ENCODE results near the gene ADCY3.

ADCY3 gene

DNA sequence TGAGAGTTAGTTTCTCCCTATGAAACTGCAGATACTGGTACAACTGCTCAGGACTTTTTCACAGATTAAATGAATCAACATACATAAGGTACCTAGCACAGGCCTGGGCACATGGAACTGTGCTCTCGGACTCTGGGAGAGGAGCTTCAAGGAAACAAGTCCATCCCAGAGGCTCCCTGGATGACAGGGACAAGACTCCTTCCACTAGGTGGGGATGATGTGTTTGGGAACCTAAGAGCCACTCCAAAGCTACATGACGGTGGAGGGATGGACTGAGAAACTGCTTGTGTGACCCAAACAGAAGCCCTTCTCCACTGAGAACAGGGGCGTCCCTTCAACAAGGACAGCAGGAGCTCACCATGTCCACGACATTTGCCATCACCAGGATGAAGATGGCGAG lies 89.7 kb downstream of the ADCY3 start:
- DNase-seq (ENCODE audit: low spot score) = no peak

DNA sequence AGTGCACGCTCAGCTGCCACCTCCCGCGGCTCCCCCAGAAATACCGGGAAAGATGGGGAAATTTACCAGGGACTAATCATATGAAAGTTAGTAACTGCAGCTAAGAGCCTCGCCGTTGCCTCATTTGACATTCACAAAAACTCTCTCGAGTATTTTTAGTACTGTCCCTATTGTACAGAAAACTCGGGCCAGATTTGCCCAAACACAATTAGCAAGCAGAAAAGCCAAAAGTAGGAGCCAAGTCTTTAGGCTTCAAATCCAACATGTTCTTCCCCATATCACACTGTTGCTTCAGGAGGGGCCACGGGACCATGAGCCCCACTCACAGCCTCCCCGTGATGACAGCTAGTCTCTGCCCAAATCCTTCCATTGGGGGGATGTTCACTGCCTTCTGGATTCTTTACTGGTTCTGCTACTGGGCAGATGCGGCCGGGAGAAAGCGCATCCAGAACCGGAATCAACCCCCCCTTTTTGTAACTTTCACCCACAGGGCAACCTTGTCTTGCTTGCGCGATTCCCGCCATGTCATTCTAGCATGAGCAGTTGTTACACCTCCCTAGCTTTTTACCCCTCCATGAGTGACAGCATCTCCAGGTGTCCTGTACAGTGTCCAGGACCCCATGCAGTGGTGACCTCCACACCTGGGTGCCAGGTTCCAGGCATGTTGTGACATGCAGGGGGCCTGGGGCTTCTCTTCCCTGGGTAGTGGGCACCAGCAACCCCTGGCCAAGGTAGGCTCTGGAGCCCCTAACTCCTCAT lies 91.6 kb downstream of the ADCY3 start:
- DNase-seq (ENCODE audit: low spot score) = no peak

DNA sequence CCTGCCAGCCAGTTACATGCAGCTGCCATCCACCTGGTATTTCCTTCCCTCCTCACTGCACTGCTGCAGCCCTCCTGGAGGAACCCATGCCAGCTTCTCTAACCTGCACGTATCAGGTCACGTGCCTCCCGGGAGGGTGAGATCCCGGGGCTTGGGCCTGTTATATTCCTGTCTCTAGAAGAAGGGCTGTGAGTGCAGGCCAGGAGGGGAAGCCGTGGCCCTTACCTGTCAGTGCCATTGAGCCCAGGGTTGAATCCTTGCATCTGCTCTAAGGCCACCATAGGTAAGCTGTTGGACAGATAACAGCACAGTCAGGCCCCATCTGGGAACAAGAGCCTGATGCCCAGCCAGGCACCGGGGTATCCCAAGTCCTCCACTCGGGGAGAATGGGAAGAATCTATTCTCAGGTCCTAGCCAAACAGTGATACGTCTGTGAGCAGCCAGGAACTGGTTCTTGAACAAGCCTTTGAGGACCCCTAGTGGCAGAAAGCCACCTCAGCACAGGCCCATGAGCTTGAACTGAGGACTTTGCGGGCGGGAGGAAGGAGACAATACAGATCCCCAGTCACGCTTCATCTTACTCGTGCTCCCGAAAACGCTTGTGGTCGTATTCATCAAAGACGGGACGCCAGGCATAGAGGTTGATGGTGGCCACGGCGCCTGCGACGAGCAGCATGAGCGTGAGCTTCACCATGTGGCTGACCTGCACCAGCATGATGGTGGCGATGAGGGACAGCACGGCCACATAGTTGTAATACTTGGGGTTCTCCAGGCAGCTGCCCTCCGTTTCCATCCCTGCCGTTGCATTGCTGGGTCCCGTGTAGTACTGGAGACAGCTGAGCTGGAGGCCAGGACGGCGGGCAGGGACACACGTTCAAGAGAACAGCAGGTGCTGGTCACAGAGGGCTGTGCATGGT lies 92.5 kb downstream of the ADCY3 start:
- peak; percentile 88 for DNase-seq (ENCODE audit: low spot score)

DNA sequence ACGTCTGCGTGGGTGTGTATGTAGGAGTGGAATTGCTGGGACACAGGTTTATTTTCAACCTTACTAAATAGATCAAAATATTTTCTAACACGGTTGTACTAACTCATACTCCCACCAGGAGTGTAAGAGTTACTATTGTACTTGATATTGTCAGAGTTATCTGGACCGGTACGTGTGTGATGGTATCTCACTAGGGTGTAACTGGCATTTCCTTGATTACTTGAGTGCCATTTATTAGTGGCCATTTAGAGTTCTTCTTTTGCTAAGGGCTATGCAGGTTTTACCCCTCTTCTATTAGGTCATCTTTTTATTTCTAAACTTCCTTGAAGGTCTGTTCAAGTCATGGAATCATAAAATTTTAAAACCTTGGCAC lies 93.3 kb downstream of the ADCY3 start:
- DNase-seq (ENCODE audit: low spot score) = no peak

DNA sequence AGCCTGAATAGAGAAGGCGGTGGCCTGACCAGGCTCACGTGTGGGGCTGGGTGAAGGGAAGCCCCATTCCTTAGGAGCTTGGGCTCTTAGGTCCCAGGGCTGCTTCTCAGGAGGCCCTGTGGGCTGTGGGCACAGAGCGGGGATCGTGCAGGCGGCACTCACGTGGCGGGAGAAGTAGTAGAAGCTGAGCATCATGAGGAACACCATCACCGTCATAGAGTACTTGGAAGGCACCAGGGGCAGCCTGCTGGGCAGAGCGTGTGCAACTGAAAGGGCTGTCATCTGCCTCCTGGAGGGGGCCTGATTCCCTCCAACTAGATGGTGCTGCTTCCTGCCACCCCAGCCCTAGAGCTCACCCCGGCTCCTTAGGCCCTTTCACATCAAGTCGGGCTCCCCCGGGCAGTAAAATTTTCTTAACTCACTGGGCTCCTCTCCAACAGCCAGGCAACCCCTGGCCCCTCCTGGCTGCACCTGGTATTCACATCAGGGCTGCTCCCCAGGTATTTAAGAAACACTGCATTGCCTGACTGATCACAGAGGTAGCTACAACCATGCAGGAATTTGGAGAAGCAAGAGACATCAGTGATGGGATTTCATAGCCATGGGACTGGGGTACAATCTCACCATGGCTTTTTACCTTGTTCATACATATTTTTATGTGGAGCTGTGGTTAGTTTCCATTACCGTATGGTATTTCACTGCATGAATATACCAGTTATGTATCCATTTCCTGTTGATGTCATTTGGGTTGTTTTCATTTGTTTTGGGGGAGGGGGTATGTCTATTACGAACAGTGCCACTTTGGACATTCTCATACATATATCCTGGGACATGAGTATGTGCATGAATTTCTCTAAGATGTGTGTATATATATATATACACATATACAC lies 93.9 kb downstream of the ADCY3 start:
- DNase-seq (ENCODE audit: low spot score) = no peak

DNA sequence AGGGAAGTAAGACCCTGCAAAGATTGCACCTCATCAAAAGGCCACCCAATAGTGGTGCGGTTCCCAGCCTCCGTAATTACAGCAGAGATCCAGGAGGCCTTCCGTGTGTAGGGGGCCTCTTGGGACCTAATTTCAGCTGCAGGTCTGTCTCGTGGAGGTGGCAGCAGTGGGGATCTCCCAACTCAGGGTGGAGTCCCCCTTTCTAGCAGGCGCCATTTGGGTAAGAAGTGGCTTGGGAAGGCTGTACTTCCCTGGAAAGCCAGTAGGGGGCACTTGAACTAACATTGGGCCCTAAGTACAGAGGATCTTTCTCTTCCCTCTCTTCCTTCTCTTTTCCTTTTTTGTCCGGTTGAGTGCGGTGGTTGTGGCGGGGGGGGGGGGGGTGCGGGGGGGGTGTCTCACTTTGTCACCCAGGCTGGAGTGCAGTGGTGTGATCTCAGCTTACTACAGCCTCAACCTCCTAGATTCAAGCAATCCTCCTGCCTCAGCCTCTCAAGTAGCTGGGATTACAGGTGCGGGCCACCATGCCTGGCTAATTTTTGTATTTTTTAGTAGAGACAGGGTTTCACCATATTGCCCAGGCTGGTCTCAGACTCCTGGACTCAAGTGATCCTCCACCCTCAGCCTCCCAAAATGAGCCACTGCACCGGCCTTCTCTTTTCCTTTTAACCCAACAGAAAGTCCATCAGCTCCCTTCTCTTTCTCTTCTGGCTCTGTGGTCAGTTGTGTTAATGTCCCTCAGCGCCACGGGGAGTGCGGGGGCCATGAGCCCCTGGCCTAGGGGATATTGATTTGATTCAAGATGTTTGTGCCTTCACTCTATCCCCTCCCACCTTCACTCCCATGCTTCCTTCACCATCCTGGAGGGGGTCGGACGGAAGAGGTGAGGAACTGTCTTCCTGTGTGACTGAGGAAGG lies 94.8 kb downstream of the ADCY3 start:
- DNase-seq (ENCODE audit: low spot score) = no peak

DNA sequence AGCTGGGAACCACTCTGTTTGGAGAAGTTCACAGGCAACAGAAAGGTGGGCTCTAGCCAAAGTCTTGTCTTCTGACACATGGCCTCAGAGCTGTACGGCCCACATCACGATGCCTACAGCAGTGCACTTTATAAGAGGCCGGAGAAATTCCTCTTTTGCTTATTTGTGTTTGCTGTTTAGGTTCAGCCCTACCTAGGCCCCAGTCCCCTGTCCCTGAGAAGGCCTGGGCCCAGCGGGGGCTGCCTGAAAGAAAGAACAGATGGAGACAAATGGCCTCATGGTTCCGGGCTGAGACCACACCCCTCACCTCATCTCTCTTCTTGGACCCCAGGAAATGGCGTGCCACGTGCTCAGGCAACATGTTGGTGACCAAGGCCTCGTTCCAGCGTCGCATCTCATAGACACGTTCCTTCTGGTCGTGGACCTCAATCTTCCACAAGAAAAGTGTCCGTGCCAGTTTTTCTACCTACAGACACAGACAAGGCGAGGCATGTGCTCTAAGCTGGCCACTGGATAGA lies 95.9 kb downstream of the ADCY3 start:
- DNase-seq (ENCODE audit: low spot score) = no peak

DNA sequence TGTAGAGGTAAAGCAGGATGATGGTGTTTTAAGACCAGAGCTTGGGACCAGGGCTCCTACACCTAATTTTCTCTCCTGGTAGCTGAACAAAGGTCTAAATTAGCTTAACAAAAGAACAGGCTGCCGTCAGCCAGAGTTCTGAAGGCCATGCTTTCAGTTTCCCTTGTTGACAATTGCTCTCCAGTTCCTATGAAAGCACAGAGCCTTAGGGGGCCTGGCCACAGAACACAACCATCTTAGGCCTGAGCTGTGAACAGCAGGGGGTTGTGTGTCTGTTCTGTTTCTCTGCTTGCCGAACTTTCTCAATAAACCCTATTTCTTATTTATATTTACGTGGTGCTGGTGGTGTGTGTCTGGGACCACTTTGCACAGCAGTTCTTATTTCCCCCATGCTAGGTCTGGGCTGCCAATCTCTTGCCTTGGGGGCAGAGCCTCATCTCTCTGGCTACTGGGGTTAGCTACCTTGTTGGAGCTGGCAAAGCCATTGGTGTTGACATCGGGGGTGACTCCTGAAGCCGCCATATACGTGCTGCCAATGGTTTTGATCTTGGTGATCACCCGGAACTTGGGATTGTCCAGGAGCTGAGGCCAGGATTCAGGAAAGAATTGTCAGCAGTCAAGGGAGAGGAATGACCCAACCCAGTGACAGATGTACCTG lies 97.9 kb downstream of the ADCY3 start:
- DNase-seq (ENCODE audit: low spot score) = no peak

DNA sequence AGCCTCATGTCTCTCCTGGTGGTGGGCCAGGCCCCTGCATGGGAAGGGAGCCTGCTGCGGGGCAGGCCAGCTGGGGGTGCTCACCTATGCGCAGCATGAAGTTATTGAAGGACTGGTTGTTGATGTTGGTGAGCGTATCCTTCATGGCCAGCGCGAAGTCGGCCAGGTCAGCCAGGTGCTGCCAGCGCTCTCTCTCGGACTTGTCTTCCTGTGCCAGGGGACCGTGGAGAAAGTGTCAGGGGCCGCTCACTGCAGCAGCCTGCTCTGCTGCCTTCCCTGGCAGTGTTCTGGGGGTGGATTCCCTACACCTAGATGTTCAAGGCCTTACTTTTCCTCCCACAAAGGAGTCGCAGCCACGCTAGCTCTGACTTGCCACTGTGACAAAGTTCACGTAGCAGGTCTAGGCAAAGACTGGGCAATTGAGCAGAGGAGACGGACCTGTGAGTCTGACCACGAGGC lies 98.6 kb downstream of the ADCY3 start:
- no peak for DNase-seq (ENCODE audit: low spot score)

DNA sequence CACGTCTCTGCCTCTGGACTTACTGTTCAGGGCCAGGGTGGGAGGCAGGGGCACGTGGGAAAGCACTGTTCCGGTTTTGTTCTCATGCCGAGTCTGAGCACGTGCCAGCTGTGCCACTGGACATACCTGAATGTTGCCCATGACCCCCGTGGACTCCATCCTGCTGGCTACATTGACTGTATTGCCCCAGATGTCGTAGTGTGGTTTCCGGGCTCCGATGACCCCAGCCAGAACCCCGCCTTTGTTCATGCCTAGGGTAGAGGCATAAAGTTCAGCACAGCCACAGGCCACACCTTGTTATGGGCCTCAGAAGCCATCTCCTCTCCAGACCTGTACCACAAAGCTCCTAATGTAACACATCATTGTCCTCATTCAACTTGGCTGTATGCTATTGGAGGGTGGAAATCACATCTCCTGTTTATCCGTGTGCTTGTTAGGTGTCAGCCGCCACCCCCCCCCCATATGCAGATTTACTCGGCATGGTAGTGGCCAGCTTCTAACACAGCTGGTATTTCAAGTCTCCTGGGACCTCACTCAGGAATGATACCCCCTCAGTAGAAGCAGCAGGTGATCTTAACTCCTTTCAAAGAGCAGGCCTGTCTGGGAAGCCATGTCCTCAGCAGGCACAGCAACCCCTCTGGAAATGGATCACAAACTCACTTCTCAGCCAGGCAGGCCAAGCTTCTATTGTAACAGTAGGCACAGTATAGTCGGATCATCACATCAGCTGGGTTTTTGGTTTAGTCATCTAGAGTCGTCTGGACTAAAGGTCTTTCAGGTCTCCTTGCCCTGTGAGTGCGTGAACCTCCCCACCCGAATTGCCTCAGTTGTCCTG lies 99.2 kb downstream of the ADCY3 start:
- no peak for DNase-seq (ENCODE audit: low spot score)

DNA sequence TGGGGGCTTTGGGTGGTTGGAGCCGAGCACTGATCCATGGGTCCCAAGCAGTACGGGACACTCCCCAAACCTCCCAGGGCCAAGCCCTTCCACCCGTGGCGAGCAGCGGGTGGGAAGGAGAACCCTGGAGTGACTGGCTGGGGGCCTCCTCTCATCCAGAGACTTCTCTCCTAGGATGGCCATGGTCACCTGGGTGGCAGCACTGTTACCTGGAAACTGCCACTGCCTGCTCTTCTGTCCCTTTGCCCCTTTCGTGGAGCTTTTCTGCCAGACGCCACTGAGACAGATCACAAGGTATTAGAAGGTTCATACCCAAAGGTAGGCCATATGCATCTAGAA lies 99.9 kb downstream of the ADCY3 start:
- no peak for DNase-seq (ENCODE audit: low spot score)

DNA sequence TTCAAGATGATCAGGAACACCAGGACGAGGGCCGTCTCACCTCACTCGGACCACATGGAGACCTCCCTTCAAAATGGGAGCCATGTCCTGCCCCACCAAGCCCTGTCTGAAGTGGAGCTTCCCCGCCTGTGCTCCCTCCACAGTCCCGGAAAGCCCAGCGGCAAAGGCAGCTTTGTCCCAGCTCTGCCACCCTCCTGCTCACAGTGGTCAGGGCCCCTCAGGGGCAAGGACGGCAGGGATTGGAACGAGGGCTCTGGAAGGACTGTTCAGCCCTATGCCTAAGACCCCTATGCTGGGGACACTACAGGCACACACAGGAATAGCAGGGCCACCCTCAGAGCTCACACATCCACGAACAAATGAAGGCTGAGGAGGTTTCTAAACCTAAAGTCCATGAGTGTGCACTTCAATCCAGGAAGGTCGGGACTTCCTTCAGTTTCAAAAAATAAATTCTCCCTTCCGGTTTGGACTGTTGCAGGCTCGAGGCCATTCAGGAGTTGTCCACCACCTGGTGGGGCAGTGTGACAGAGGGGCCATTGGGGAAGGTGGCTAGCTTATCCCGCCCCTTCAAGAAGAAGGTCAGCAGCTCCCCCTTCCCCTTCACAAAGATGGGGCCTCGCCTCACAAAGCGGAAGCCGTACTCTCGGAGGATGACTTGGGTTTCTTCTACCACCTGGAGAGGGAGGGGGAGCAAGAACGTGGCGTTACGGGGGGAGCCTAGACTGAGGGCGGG lies 100.4 kb downstream of the ADCY3 start:
- no peak for DNase-seq (ENCODE audit: low spot score)

DNA sequence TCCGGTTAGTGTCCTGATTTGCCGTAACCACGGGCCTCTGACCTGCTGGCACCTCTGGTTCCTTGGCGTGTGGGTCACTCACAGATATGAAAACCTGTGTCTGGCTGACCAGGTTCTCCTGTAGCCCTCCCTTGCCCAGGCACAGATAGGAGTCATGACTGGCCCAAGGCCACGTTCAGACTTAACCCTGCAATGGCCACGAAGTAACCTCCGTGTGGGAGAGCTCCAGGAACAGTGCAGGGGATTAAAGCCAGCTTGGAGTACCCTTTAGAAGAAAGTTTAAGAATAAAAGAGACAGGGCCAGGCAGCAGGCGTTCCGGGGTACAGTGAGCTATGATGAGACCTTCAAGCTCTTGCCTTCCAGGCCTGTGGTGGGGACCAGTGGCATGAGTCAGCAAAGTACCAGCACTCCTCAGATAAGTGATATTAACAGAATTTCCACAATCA lies 101.3 kb downstream of the ADCY3 start:
- no peak for DNase-seq (ENCODE audit: low spot score)

DNA sequence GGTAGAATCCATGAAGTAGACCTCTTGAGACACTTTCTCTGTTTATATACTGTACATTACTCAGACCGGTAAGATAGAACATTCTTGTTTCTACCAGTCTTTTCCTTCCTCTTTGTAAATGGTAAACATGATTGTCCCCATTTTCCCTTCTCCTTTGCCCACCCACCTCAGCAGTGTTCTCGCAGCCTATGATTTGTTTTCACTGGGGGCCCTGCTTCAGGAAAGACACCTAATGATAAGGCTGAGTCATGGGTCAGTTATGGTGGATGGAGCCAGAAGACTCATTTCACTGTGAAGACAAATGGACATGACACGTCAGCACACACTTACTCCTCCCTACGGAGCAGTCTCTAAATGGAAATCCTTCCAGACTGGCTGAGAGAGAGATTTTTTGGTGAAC lies 103.2 kb downstream of the ADCY3 start:
- no peak for DNase-seq (ENCODE audit: low spot score)

DNA sequence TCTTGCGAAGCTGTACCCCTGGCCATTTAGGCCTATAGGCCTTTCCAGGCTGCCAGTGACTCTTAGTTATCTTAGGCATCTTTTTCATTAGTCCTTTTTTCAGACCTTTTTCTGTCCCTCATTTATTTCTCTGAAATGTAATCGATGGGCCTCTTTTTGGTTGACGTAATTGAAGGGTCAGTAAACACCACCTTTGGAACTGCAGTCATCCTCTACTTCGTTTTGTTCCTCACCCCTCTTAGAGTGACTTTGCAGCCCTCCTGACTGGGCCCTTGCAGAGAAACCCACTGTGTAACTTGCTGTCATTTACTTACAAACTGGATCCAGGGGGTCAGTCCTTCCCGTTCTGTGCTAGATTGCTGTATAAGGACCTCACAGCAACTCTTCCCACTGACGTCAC lies 103.6 kb downstream of the ADCY3 start:
- DNase-seq (ENCODE audit: low spot score) = no peak

DNA sequence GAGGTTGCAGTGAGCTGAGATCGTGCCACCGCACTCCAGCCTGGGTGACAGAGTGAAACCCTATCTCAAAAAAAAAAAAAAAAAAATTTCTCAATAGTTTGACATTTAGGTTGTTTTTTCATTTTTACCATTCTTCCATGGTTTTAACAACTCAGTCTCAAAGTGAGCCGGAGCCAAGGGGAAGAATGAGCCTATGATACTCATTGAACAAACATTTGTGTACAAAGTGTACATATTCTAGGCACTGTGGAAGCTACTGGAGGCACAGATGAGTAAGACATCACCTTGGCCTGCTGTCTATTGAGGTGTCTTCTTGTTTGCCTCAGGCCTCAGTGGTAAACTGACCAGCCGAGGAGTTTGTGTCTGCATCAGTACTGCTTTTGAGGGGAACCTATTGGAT lies 104.9 kb downstream of the ADCY3 start:
- no peak for DNase-seq (ENCODE audit: low spot score)

DNA sequence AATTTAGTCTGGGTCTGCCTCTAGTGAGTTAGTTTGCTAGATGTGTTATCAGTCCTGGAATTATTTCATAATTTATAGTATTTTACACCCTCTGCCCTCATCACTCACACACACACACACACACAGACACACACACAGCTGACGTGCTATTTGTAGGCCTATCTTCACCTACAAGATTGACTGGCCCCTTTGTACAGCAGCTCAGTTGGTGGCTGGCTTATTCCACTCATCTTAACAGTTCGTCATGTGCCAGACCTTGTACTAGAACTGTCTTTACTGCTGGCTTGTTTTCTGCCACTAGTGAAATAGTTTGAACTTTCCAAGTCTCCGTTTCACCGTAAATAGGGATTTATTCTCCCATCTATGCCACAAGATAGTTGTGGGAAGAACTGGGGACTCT lies 105.5 kb downstream of the ADCY3 start:
- no peak for DNase-seq (ENCODE audit: low spot score)

DNA sequence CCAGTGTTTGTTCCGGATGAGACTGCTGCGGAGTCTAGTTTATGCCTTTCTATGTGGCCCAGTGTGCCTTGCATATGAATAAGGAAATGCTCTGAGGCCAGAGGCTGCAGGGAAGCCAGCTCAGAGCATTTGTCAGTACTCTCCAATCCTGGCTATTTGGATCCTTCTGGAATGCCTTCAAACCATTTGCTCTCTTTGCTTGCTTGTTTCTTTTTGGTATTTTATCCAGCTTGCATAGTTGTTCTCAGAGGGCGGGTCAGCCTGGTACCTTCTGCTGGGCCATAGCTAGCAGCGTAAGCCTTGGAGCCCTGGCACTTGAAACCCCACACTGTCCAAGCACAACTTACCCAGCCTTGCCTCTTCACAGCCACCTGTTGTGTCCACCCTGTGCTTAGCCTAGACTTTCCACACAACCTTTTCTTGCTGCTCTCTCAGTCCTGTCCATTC lies 106.3 kb downstream of the ADCY3 start:
- no peak for DNase-seq (ENCODE audit: low spot score)

Data from putamen (tissue), 1 donor.